NCI-H1092 (cell line): ENCODE results near the gene SLC35A2.
"Not testable (repeated sequence)": the region's sequence is repeated elsewhere in the genome, so short reads cannot be mapped to it uniquely, and the experiment has no call there.

Experiments
- DNase-seq: peaks from one replicate; lab custom pipeline; 2025; lab: John Stamatoyannopoulos, UW

Gene SLC35A2

DNA sequence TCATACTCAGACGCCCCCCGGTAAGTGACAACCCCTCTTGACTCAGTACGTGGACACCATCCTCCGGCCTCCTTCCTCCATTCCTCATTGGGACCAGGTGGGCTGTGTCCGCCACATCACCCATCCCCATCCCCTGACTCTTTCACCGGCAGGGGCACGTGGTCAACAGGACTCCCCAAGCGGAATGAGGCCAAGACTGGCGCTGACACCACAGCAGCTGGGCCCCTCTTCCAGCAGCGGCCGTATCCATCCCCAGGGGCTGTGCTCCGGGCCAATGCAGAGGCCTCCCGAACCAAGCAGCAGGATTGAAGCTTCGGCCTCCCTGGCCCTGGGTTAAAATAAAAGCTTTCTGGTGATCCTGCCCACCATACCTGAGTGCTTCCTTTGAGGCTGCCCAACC, 8.7 kb downstream of the SLC35A2 start:
- no peak for DNase-seq

GRCh38 chrX:48902135-48902534, 9.3 kb downstream of the SLC35A2 start:
- DNase-seq = no peak

- no peak for DNase-seq
Observed at GRCh38 chrX:48901069-48901468, 10.4 kb downstream of the SLC35A2 start.

DNA sequence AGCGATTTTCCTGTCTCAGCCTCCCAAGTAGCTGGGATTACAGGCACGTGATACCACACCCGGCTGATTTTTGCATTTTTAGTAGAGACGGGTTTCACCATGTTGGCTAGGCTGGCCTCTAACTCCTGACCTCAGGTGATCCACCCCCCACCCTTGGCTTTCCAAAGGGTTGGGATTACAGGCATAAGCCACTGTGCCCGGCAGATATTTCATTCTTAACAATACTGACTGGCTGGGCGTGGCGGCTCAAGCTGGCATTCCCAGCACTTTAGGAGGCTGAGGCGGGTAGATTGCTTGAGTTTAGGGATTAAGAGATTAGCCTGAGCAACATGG, 12.4 kb downstream of the SLC35A2 start:
- DNase-seq = no peak

DNA sequence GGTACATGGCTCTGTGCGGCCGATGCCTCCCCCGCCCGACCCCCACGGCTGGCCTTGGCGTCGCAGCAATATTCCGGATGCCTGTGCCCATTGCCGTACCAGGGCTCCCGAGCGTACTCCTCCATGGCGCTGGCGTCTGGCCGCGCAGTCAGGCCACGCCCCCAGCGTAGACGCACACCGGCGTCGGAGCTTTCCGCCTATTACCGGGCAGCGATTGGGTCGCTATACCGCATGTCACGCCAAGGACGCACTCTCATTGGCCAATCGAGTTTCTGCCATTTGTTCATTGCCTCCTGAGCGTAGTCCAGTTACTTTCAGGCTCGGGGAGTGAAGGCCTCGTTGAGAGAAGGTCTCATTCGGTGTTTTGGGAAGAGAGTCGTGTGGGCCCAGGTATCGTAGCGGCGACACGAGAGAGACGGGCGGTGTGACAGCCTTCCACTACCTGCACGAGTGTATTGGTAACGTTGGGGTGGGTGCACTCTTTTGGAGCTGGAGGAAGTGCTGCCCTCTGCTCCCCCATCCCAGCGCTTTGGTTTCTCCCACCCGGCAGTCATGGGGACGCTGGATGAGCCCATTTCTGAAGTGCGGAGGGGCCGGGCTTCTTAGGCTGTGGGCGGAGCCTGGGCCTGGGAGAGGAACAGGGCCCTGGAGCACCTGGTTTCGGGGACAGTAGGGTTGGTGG, 13.7 kb downstream of the SLC35A2 start, which contains the start of the genes PQBP1 and TIMM17B:
Gene PQBP1 (plus strand): TSS at position 306 of the 682 bp plus-strand sequence. CDS start 580 bp downstream, outside the sequence.
Gene TIMM17B (minus strand): TSS at position 144 of the 682 bp plus-strand sequence. CDS start 19 bp downstream, at position 125.
- DNase-seq = peak; percentile 96

GRCh38 chrX:48897157-48897624, 14.3 kb downstream of the SLC35A2 start:
- DNase-seq = peak; percentile 83

DNA sequence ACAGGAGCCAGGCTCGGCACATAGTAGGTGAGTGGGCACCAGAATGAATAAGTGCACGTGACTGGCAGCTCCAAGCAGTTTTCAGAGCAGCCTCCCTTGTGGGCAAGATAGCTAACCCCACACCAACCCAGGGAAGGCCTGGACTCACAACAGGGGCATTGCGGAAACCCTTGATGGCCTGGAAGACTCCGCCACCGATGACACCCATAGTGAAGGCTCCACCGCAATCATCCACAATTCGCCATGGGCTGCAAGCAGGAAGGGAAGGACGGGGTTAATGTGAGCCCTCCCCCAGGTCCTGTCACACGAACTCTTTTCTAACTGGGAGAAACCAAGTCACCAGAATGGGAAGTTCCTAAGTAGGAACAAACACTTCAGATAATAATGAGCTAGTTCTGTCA, 14.8 kb downstream of the SLC35A2 start:
- no peak for DNase-seq

GRCh38 chrX:48894891-48895290, 16.6 kb downstream of the SLC35A2 start:
- no peak for DNase-seq

- DNase-seq = no peak
Observed at GRCh38 chrX:48893556-48894348, 17.7 kb downstream of the SLC35A2 start.

GRCh38 chrX:48892896-48893295, 18.6 kb downstream of the SLC35A2 start:
- DNase-seq = no peak

- peak; percentile 82 for DNase-seq
Observed at GRCh38 chrX:48891402-48892288, 19.8 kb downstream of the SLC35A2 start.

DNA sequence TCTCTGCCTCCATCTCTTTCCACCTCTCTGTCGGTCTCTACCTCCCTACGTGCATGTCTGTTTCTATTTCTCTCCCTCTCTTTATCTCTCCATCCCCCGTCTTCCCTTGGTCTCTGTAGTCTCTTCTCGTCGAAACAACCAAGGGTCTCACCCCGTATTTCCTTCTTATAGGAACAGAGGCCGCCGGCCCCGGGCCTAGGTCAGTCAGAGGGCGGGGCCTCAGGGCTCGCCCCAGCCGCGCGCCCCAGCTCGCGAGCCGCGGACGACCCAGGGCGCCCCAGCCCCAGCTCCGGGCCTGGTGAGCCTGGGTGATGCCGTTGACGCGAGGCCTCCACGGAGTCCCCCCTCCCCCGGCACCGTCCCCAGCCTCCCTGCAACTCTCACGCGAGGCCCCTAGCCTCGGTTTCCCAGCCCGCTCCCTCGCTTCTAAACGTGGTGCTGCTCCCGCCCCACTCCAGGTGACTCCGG, 20.5 kb downstream of the SLC35A2 start:
- DNase-seq = no peak

DNA sequence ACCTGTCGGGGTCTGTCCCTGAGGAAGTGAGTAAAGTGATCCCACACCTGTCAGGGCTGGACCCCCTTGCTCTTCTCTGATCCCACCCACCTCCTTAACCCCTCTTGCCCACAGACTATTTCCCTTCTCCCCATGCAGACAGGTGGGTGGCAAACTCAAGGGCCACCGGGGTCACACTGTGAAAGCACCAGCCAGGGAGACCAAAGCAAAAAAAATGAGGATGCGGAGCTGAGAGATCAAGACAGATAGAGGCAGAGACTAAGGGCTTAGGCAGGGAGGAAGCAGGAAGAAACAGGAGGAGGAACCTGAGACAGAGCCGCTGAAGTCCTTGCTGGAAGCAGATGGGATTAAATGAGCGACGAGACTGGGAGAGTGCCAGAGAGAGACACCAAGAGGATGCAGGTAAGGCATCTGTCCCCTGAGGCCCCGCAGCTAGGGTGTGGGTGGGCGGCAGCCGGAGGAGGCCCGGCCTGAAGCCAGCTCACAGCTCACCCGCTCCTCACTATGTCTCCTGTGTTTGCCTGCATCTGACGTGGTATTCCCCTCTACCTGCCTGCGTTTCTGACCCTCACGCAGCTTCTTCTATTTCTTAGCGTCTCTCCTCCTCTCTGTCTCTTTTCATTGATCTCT, 21.0 kb downstream of the SLC35A2 start:
- DNase-seq = no peak

GRCh38 chrX:48886586-48886985, 24.9 kb downstream of the SLC35A2 start:
- DNase-seq = not testable (repeated sequence)

DNA sequence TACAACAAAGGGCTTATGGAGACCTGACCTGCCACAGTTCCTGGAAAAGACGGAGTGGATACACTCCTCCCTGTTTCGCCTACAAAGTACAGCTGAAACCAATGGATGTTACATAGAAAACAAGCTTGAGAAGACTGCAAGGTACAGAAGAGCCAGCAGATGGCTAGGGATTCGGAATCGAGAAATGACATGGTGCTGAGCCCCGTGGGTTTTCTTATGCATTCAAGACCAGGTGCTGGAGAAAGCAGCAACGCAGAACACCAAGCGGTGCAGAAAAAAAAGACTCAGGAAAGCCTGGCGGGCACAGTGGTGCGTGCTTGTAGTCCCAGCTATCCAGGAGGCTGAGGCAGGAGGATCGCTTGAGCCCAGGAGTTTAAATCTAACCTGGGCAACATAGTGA, 27.7 kb downstream of the SLC35A2 start:
- DNase-seq = no peak

DNA sequence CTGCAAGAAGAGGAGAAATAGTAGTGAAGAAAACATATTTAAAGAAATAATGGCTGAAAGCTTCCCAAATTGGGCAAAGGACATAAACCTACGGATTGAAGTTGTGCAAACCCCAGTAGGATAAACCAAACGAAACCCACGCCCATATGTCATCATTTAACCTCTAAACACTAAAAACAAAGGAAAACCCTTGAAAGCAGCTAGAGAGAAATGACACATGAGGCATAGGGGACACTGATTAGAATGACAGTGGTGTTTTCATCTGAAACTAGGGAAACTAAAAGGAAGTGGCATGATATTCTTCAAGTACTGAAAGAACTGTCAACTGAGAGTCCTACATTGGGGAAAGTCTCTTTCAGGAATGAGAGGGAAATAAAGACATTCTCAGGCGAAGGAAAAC, 34.5 kb downstream of the SLC35A2 start:
- DNase-seq = not testable (repeated sequence)

- not testable (repeated sequence) for DNase-seq
Observed at GRCh38 chrX:48872017-48872416, 39.4 kb downstream of the SLC35A2 start.

DNA sequence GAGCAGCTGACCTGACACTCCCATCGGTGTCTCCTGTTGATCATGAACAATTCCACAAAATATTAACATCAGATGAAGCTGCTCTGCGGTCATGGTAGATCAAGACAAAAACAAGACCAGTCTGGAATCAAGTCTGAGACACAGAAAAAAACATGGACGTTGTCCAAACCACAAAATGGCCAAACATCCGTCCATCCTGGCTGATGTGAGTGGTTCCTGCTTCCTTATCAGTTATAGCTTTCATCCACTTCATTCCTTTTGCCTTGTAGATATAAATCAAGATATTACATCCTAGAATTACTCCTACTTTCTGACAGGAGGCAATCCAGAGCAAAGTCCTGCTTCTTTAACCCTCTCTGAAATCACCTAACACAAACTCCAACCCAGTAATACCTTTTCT, 47.2 kb downstream of the SLC35A2 start:
- DNase-seq = no peak

- no peak for DNase-seq
Observed at GRCh38 chrX:48854898-48855297, 56.5 kb downstream of the SLC35A2 start.

DNA sequence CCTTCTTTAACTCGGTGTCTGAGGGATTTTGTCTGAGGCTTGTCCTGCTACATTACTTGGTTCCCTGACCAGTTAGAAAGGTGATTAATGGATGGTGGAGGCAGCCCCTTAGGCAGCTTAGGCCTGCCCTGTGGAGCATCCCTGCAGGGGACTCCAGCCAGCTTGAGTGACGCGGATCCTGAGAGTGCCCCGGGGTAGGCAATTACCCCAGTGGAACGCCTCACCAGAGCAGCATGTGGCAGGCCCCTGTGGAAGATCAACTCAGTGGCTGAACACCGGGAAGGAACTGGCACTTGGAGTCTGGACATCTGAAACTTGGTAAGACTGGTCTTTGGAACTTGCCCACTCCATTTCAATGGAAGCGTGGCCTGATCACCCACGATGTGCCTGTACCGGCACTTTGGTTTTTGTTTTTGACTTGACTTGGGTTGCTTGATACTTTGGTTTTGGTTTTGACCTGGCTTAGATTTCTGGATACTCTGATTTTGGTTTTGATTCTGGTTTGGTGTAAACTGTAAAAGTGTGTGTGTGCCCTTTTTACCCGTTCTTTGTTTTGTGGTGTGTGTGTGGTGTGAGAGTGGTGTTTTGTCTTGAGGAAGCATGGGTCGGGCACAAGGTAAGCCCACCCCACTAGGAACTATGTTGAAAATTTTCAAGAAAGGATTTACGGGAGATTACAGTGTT, 57.2 kb downstream of the SLC35A2 start:
- DNase-seq = not testable (repeated sequence)

- not testable (repeated sequence) for DNase-seq
Observed at GRCh38 chrX:48853494-48853893, 58.0 kb downstream of the SLC35A2 start.
